HCT116 (cell line): ENCODE measurements around the gene AFAP1. TPM values are rescaled to one million over a fixed set of nuclear protein-coding genes. Genes with fewer than 3 reads are reported as not detected.

Experiments
- ZBTB33 ChIP-seq: IDR thresholded peaks from 2 replicates; pipeline ENCODE4 v1.6.1; 2011; ENCODE audit warnings: mild to moderate bottlenecking, low read length, moderate library complexity; ENCODE audit not compliant: insufficient replicate concordance; ENCODE audit errors: extremely low read depth
- total RNA-seq: library from RNA; stranded (reverse); gene quantifications from one replicate; pipeline ENCODE4 v1.2.1, GENCODE V29; 2021; ENCODE audit not compliant: unreplicated experiment

The AFAP1 gene
- total RNA-seq, 1 experiment from 2014 or later, result 19.4 TPM

GRCh38 chr4:7708981-7709380, 230.7 kb downstream of the AFAP1 start (continued):
- no peak for TF ChIP-seq ZBTB33
- TF ChIP-seq, all 23 proteins: peak for 0

Other genes with a start within 250 kb of the AFAP1 start
- gene ABLIM2, start 219.0 kb upstream of the AFAP1 start, total RNA-seq, result 6.1 TPM